ENCODE measurements around the gene HOXB5.

GRCh38 chr17:48553826-48554225 is 39.8 kb downstream of the HOXB5 start:
- TF ChIP-seq CTCF (IDR thresholded peaks at IDR 0.05), result no peak
- no peak for TF ChIP-seq POLR2A (IDR thresholded peaks at IDR 0.05)

All from stomach (tissue), 4 donors.